Measurements from ENCODE around the gene DALRD3. TPM values are rescaled to one million over a fixed set of nuclear protein-coding genes. Genes with fewer than 3 reads are reported as not detected.

DALRD3 gene
- total RNA-seq, 4 donors from 2014 or later = 12.4 to 31.5 (median 20.1) TPM

DNA sequence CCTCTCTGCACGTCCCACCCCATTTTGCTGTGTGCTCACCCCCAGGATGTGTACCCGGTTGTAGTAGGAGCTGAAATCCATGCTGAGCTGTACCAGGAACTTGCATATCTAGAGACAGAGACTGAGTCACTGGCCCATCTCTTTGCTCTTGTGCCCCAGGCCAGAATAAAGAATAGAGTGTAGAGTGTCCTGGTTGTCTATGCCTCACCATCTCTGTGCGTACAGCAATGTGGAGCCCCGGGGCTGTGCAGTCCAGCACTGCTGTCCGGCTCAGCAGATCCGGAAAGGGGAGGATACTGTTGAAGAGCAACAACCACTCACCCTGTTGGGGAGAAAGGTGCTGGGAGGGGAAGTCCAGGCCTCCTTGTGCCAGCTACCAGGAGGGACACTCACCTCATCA is 2.6 kb downstream of the DALRD3 start:
- 73% methylated on average over 5 of the region's 6 CpGs for WGBS
- peaks cover 17 to 57% (median 54%) of the 10 kb centered on the region in 4 donors for H3K36me3 ChIP-seq
- intact Hi-C loops (cut with DNase I) = no loop called here
- no peak overlapping the region for H3K4me3 ChIP-seq
- no peaks in the 10 kb centered on the region for H3K27me3 ChIP-seq
- no peak overlapping the region for H3K27ac ChIP-seq (replicated peaks in 1 of 4)
- no peaks in the 10 kb centered on the region for H3K9me3 ChIP-seq
- TF ChIP-seq EP300 (IDR thresholded peaks at IDR 0.05) = no peak
- no peak for DNase-seq (ENCODE audit: extremely low spot score)
- H3K4me1 ChIP-seq = peaks cover 41 to 60% (median 52%) of the 10 kb centered on the region in 4 donors

DNA sequence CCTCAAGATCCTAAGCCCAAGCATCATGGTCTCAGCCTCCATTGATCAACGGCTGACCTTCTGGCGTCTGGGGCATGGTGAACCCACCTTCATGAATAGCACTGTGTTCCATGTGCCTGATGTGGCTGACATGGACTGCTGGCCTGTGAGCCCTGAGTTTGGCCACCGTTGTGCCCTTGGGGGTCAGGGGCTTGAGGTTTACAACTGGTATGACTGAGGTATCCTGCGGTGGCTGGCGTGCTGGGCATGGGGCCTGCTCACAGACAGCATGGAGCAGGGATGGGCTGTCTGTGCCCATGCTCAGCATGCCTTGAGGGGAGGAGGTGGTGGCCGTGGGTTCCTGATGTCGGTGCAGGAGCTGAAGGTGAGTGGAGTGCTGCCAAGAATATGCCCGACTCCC is 3.3 kb downstream of the DALRD3 start:
- TF ChIP-seq EP300 (IDR thresholded peaks at IDR 0.05) = no peak
- TF ChIP-seq, protein P1, sequence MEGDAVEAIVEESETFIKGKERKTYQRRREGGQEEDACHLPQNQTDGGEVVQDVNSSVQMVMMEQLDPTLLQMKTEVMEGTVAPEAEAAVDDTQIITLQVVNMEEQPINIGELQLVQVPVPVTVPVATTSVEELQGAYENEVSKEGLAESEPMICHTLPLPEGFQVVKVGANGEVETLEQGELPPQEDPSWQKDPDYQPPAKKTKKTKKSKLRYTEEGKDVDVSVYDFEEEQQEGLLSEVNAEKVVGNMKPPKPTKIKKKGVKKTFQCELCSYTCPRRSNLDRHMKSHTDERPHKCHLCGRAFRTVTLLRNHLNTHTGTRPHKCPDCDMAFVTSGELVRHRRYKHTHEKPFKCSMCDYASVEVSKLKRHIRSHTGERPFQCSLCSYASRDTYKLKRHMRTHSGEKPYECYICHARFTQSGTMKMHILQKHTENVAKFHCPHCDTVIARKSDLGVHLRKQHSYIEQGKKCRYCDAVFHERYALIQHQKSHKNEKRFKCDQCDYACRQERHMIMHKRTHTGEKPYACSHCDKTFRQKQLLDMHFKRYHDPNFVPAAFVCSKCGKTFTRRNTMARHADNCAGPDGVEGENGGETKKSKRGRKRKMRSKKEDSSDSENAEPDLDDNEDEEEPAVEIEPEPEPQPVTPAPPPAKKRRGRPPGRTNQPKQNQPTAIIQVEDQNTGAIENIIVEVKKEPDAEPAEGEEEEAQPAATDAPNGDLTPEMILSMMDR (IDR thresholded peaks at IDR 0.05) = no peak
- TF ChIP-seq POLR2AphosphoS5 (IDR thresholded peaks at IDR 0.05) = no peak
- TF ChIP-seq POLR2A (IDR thresholded peaks at IDR 0.05; ENCODE audit: low read depth) = no peak
- Histone ChIP-seq H3K27me3 (no peaks in the 10 kb centered on the region), H3K27ac (replicated peaks in 1 of 4) (no peak overlapping the region), H3K36me3 (peaks cover 17 to 57% (median 54%) of the 10 kb centered on the region in 4 donors), H3K9me3 (no peaks in the 10 kb centered on the region), H3K4me3 (no peak overlapping the region), H3K4me1 (peaks cover 35 to 53% (median 45%) of the 10 kb centered on the region in 4 donors)
- no peak for DNase-seq (ENCODE audit: extremely low spot score)
- WGBS = 78% methylated on average over 6 of the region's 8 CpGs
- intact Hi-C loops (cut with DNase I) = no loop called here

DNA sequence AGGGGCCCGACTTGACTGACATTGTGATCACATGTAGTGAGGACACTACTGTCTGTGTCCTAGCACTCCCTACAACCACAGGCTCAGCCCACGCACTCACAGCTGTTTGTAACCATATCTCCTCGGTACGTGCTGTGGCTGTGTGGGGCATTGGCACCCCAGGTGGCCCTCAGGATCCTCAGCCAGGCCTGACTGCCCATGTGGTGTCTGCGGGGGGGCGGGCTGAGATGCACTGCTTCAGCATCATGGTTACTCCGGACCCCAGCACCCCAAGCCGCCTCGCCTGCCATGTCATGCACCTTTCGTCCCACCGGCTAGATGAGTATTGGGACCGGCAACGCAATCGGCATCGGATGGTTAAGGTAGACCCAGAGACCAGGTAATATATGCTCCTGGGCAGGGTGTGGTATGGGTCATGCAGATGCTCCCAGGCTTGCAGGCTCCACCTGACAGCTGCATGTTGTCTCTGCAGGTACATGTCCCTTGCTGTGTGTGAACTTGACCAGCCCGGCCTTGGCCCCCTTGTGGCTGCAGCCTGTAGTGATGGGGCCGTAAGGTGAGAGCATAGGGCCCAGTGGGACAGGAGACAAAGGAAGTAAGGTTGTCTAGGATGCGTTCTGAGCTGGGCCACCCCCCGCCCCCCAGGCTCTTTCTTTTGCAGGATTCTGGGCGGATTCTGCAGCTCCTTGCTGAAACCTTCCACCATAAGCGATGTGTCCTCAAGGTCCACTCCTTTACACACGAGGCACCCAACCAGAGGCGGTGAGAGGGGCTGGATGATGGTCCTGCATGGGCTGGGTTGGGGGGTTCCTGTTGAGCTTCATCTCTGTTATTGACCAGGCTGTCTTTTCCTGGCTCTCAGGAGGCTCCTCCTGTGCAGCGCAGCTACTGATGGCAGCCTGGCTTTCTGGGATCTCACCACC is 4.4 kb downstream of the DALRD3 start:
- H3K4me1 ChIP-seq = peaks cover 24 to 49% (median 37%) of the 10 kb centered on the region in 4 donors
- TF ChIP-seq, protein P1 (IDR thresholded peaks at IDR 0.05) = peak; percentile 28 to 57 (median 34)
- no peak for TF ChIP-seq POLR2AphosphoS5 (IDR thresholded peaks at IDR 0.05)
- 72% methylated on average over 9 of the region's 24 CpGs for WGBS
- no peaks in the 10 kb centered on the region for H3K9me3 ChIP-seq
- intact Hi-C loops (cut with DNase I) = no loop called here
- peaks cover 17 to 60% (median 54%) of the 10 kb centered on the region in 4 donors for H3K36me3 ChIP-seq
- H3K27me3 ChIP-seq = no peaks in the 10 kb centered on the region
- DNase-seq (ENCODE audit: extremely low spot score) = no peak
- no peak overlapping the region for H3K27ac ChIP-seq (replicated peaks in 1 of 4)
- no peak overlapping the region for H3K4me3 ChIP-seq

DNA sequence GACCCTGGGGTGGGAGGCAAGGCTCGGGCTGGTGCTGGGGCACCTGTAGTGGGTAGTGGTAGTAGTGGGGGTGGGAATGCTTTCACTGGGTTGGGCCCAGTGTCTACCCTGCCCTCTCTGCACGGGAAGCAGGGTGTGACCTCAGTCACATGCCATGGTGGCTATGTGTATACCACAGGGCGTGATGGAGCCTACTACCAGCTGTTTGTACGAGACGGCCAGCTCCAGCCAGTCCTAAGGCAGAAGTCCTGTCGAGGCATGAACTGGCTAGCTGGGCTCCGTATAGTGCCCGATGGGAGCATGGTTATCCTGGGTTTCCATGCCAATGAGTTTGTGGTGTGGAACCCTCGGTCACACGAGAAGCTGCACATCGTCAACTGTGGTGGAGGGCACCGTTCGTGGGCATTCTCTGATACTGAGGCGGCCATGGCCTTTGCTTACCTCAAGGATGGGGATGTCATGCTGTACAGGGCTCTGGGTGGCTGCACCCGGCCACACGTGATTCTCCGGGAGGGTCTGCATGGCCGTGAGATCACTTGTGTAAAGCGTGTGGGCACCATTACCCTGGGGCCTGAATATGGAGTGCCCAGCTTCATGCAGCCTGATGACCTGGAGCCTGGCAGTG is 5.2 kb downstream of the DALRD3 start:
- no peak for DNase-seq (ENCODE audit: extremely low spot score)
- Histone ChIP-seq H3K4me3 (no peak overlapping the region), H3K9me3 (no peaks in the 10 kb centered on the region), H3K4me1 (peaks cover 23 to 52% (median 40%) of the 10 kb centered on the region in 4 donors), H3K27me3 (no peaks in the 10 kb centered on the region), H3K36me3 (peaks cover 17 to 63% (median 54%) of the 10 kb centered on the region in 4 donors), H3K27ac (replicated peaks in 1 of 4) (peak overlapping the region in 1 of 4 donors; percentile 10)
- intact Hi-C loops (cut with DNase I) = no loop called here
- 90% methylated on average over 6 of the region's 19 CpGs for WGBS
- TF ChIP-seq EP300 (IDR thresholded peaks at IDR 0.05) = no peak
- no peak for TF ChIP-seq POLR2AphosphoS5 (IDR thresholded peaks at IDR 0.05)
- TF ChIP-seq, protein P1 (IDR thresholded peaks at IDR 0.05) = no peak
- no peak for TF ChIP-seq POLR2A (IDR thresholded peaks at IDR 0.05; ENCODE audit: low read depth)

DNA sequence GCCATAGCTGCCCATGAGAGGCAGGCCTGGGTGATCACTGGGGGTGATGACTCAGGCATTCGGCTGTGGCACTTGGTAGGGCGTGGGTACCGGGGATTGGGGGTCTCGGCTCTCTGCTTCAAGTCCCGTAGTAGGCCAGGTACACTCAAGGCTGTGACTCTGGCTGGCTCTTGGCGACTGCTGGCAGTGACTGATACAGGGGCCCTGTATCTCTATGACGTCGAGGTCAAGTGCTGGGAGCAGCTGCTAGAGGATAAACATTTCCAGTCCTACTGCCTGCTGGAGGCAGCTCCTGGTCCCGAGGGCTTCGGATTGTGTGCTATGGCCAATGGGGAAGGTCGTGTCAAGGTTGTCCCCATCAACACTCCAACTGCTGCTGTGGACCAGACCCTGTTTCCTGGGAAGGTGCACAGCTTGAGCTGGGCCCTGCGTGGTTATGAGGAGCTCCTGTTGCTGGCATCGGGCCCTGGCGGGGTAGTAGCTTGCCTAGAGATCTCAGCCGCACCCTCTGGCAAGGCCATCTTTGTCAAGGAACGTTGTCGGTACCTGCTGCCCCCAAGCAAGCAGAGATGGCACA is 5.9 kb downstream of the DALRD3 start:
- Histone ChIP-seq H3K4me3 (no peak overlapping the region), H3K27ac (replicated peaks in 1 of 4) (peak overlapping the region in 2 of 4 donors; percentile 10 to 28), H3K36me3 (peaks cover 17 to 63% (median 54%) of the 10 kb centered on the region in 4 donors), H3K4me1 (peaks cover 23 to 52% (median 40%) of the 10 kb centered on the region in 4 donors), H3K9me3 (no peaks in the 10 kb centered on the region), H3K27me3 (no peaks in the 10 kb centered on the region)
- no peak for TF ChIP-seq POLR2A (IDR thresholded peaks at IDR 0.05; ENCODE audit: low read depth)
- TF ChIP-seq, protein P1 (IDR thresholded peaks at IDR 0.05) = no peak
- no peak for TF ChIP-seq POLR2AphosphoS5 (IDR thresholded peaks at IDR 0.05)
- TF ChIP-seq EP300 (IDR thresholded peaks at IDR 0.05) = no peak
- DNase-seq (ENCODE audit: extremely low spot score) = no peak
- 30% methylated on average over 2 of the region's 17 CpGs for WGBS
- intact Hi-C loops (cut with DNase I) = no loop called here

Measured in esophagus muscularis mucosa (tissue), 4 donors.